Mesenchymal stem cell (in vitro differentiated cells and primary cell): Measurements from ENCODE around the gene FCN2.

Experiments
- DNase-seq: peaks from one replicate; pipeline ENCODE4 v3.0.0-alpha.2; 2013
- H2AFZ ChIP-seq: one replicate; pipeline ENCODE4 v1.6.1; 2013; ENCODE audit warnings: low read depth, mild to moderate bottlenecking, control low read depth, inconsistent platforms, low read length, moderate library complexity
- H2AK5ac ChIP-seq: 2 replicates; pipeline ENCODE4 v1.6.1; 2013; ENCODE audit warnings: low read length, moderate library complexity, mild to moderate bottlenecking, inconsistent platforms; ENCODE audit not compliant: severe bottlenecking
- H2BK120ac ChIP-seq: one replicate; pipeline ENCODE4 v1.6.1; 2013; ENCODE audit warnings: low read depth, mild to moderate bottlenecking, inconsistent platforms, low read length, moderate library complexity
- H2BK12ac ChIP-seq, 2 experiments: one replicate each; pipeline ENCODE4 v1.6.1; 2013; ENCODE audit warnings: inconsistent platforms in 2 of 2, low read length in 2 of 2, mild to moderate bottlenecking in 2 of 2, moderate library complexity in 2 of 2, control low read depth in 1 of 2
- H2BK15ac ChIP-seq: one replicate; pipeline ENCODE4 v1.6.1; 2013; ENCODE audit warnings: mild to moderate bottlenecking, low read depth, inconsistent platforms; ENCODE audit not compliant: poor library complexity, severe bottlenecking
- H2BK5ac ChIP-seq: 2 replicates; pipeline ENCODE4 v1.6.1; 2013; ENCODE audit warnings: low read depth, mild to moderate bottlenecking, low read length, control low read depth, inconsistent platforms; ENCODE audit not compliant: poor library complexity, severe bottlenecking
- H3K14ac ChIP-seq, 2 experiments: one replicate each; pipeline ENCODE4 v1.6.1; 2013; ENCODE audit warnings: inconsistent platforms in 2 of 2, low read length in 2 of 2, control low read depth in 1 of 2, mild to moderate bottlenecking in 1 of 2, moderate library complexity in 1 of 2
- H3K18ac ChIP-seq, 2 experiments: one replicate each; pipeline ENCODE4 v1.6.1; 2013; ENCODE audit warnings: inconsistent platforms in 2 of 2, low read length in 2 of 2, control low read depth in 1 of 2, low read depth in 1 of 2, mild to moderate bottlenecking in 1 of 2
- H3K23ac ChIP-seq, 2 experiments: one replicate each; pipeline ENCODE4 v1.6.1; 2013; ENCODE audit warnings: inconsistent platforms in 2 of 2, low read length in 2 of 2, mild to moderate bottlenecking in 2 of 2, moderate library complexity in 2 of 2, control low read depth in 1 of 2
- H3K27ac ChIP-seq: 2 replicates; pipeline ENCODE4 v1.5.1; 2013; ENCODE audit warnings: mild to moderate bottlenecking, moderate library complexity, low read length, control low read depth, inconsistent platforms; ENCODE audit not compliant: poor library complexity, severe bottlenecking
- H3K27me3 ChIP-seq, 2 experiments: 2 replicates each; pipeline versions ENCODE4 v1.6.1 to v1.7.0; 2013; ENCODE audit warnings: low read length in 2 of 2, mild to moderate bottlenecking in 2 of 2, moderate library complexity in 2 of 2, control low read depth in 1 of 2, inconsistent platforms in 1 of 2; ENCODE audit not compliant: control insufficient read depth in 1 of 2, insufficient read depth in 1 of 2
- H3K36me3 ChIP-seq, 2 experiments: 2 replicates each; pipeline versions ENCODE4 v1.6.1 to v1.7.0; 2013; ENCODE audit warnings: low read length in 2 of 2, control low read depth in 1 of 2, inconsistent platforms in 1 of 2, low read depth in 1 of 2, mild to moderate bottlenecking in 1 of 2; ENCODE audit not compliant: insufficient read depth in 2 of 2, control insufficient read depth in 1 of 2
- H3K4ac ChIP-seq, 2 experiments: one replicate each; pipeline ENCODE4 v1.6.1; 2013; ENCODE audit warnings: inconsistent platforms in 2 of 2, low read length in 2 of 2, mild to moderate bottlenecking in 2 of 2, moderate library complexity in 2 of 2, control low read depth in 1 of 2, low read depth in 1 of 2
- H3K4me1 ChIP-seq: 2 replicates; pipeline ENCODE4 v1.6.1; 2013; ENCODE audit warnings: low read depth, low read length, control low read depth; ENCODE audit not compliant: control insufficient read depth, insufficient read depth
- H3K4me2 ChIP-seq: 2 replicates; pipeline ENCODE4 v1.6.1; 2013; ENCODE audit warnings: low read length, mild to moderate bottlenecking, inconsistent platforms; ENCODE audit not compliant: poor library complexity, severe bottlenecking
- H3K4me3 ChIP-seq, 2 experiments: 2 replicates each; pipeline versions ENCODE4 v1.5.1 to v1.7.0; 2013; ENCODE audit warnings: low read length in 2 of 2, mild to moderate bottlenecking in 2 of 2, control low read depth in 1 of 2, low read depth in 1 of 2; ENCODE audit not compliant: insufficient read depth in 1 of 2
- H3K79me1 ChIP-seq: replicated peaks from 2 replicates; pipeline ENCODE4 v1.6.1; 2013; ENCODE audit warnings: mild to moderate bottlenecking, control low read depth, low read length, inconsistent platforms; ENCODE audit not compliant: poor library complexity, severe bottlenecking
- H3K9ac ChIP-seq: 2 replicates; pipeline ENCODE4 v1.7.0; 2013; ENCODE audit warnings: mild to moderate bottlenecking, low read length, moderate library complexity
- H3K9me3 ChIP-seq: 2 replicates; pipeline ENCODE4 v1.7.0; 2013; ENCODE audit warnings: mild to moderate bottlenecking, low read length; ENCODE audit not compliant: control insufficient read depth
- H4K8ac ChIP-seq: one replicate; pipeline ENCODE4 v1.6.1; 2013; ENCODE audit warnings: inconsistent platforms, mild to moderate bottlenecking, low read length, moderate library complexity
- H4K91ac ChIP-seq: one replicate; pipeline ENCODE4 v1.6.1; 2013; ENCODE audit warnings: mild to moderate bottlenecking, low read length, inconsistent platforms
- WGBS: methylation state at CpG from one replicate; pipeline ENCODE4 v1.1.7; 2013; ENCODE audit warnings: mixed read lengths; 5-methylcytosine and 5-hydroxymethylcytosine counted together

The FCN2 gene

DNA sequence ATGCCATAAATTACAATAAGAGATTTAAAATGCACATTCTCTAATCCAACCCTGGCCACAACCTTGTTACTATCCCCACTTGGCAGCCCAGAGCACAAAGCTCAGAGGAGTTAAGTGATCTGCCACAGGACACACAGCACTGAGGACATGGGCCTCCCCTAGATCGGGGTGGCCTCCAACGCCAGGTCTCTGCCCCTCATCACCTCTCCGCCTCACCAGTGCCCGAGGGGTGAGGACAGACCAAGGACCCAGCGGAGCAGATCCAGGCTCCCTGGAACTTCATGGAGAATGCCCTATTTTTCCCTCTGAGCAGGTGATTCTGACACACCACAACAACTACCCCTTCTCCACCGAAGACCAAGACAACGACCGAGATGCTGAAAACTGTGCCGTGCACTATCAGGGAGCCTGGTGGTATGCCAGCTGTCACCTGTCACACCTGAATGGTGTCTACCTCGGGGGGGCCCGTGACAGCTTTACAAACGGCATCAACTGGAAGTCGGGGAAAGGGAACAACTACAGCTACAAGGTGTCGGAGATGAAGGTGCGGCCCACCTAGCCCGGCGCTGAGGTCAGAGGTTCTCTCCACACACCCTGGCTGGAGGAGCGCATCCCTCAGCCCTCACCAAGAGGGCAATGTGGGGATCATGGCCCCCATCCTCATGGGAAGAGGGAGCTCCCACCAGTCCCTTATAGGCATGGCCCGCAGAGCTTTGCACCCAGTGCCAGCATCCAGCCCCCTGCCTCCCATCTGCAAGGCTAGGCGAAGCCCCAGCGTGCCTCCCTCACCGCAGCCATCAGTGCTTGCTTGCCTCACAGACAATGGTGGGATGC is 12.5 kb upstream of the FCN2 start:
- Histone ChIP-seq H3K79me1 (no peaks in the 10 kb centered on the region), H2BK15ac (no peak overlapping the region), H3K14ac (no peak overlapping the region), H3K4ac (no peak overlapping the region), H2BK12ac (no peak overlapping the region), H3K27ac (no peak overlapping the region), H2BK5ac (no peak overlapping the region), H2BK120ac (no peak overlapping the region), H2AFZ (no peak overlapping the region), H4K8ac (no peak overlapping the region), H3K9ac (no peak overlapping the region), H2AK5ac (no peak overlapping the region), H3K18ac (no peak overlapping the region), H3K27me3 (peaks cover 15 to 30% of the 10 kb centered on the region in 2 experiments), H3K4me1 (no peaks in the 10 kb centered on the region), H3K4me3 (peak overlapping the region in 1 of 2 experiments; percentile 2), H3K23ac (no peak overlapping the region), H3K4me2 (no peak overlapping the region), H3K9me3 (no peaks in the 10 kb centered on the region), H3K36me3 (no peaks in the 10 kb centered on the region), H4K91ac (no peak overlapping the region)
- 93% methylated on average over 22 of the region's 22 CpGs for WGBS
- DNase-seq = no peak

DNA sequence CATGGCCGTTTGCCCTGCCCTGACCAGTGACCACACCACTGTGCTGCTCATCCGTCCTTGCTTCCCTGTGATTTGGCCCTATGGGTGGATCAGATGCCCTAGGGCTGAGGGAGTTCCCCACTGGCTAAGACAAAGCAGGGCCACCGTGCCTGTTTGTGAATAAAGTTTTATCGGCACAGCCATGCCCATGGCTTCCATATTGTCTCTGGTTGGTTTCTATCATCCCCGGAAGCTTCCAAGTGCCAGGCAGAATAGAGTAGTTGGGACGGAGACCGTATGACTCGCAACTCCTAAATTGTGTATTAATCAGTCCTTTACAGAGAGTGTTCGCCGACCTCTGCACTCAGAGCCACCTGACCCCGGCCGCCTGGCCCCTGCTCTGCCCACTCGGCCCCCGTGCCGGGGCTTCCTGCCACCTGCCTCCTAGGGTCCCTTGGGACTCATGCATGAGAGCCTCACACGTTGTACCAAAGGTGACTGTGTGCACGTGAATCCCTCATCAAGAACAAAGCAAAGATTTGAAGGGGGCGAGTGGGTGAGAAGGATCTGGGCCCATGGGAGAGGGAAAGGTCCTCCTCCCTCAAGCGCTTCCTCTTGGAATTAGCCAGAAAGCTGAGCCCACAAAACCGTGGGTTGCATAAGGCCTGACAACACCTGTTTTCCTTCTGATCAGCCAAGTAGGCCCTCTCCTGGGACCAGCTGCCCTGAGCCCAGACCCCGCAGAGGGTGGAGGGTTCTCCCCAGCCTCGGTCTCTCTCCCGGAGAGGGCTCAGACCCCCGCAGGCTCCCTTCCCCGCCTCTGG is 11.7 kb upstream of the FCN2 start:
- no peak for DNase-seq
- H2BK5ac ChIP-seq = no peak overlapping the region
- H3K4ac ChIP-seq = no peak overlapping the region
- H3K79me1 ChIP-seq = no peaks in the 10 kb centered on the region
- H3K36me3 ChIP-seq = no peaks in the 10 kb centered on the region
- H2BK120ac ChIP-seq = no peak overlapping the region
- H4K8ac ChIP-seq = no peak overlapping the region
- no peak overlapping the region for H4K91ac ChIP-seq
- WGBS = 87% methylated on average over 25 of the region's 25 CpGs
- H3K14ac ChIP-seq = no peak overlapping the region
- no peak overlapping the region for H2BK12ac ChIP-seq
- H3K4me2 ChIP-seq = no peak overlapping the region
- H3K9me3 ChIP-seq = no peaks in the 10 kb centered on the region
- no peaks in the 10 kb centered on the region for H3K4me1 ChIP-seq
- no peak overlapping the region for H3K23ac ChIP-seq
- no peak overlapping the region for H3K9ac ChIP-seq
- H3K18ac ChIP-seq = no peak overlapping the region
- H3K4me3 ChIP-seq = peak overlapping the region in 1 of 2 experiments; percentile 2
- H2BK15ac ChIP-seq = no peak overlapping the region
- H2AK5ac ChIP-seq = no peak overlapping the region
- no peak overlapping the region for H3K27ac ChIP-seq
- no peak overlapping the region for H2AFZ ChIP-seq
- peaks cover 19 to 26% of the 10 kb centered on the region in 2 experiments for H3K27me3 ChIP-seq

DNA sequence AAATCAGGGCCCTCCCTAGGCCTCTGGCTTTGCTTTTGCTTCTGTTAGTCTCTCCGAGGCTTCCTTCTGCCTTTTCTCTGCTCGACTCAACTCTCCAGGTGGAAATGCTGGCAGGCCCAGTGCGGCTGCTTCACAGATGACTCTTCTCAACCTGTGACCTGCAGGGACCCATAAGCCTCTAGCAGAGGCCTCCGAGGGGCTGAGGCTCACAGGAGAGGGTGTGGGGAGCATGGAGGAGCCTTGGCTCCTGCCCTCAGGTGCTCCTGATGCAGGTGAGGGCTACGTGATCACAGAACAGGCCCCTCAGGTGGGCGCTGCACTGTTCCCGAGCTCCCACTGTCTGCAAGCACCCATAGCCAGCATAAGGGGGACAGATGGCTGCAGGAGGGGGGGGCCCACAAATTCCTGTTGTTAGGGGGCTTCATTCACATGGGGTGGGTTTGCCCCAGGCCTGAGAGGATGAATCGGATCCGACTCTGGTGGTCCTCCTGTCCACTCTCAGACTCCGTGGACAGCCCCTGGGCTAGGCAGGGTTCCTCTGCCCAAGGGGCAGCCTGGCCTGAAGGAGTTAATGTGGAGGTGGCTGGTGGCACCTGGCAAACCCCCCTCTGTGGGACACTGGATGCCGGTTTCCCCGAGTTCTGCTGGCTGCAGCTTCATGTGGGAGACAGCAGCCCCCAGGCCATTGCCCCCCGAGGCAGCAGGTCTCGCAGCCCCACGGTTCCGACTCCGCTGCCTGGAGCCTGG is 10.9 kb upstream of the FCN2 start:
- Histone ChIP-seq H3K23ac (no peak overlapping the region), H3K4me2 (no peak overlapping the region), H3K36me3 (no peaks in the 10 kb centered on the region), H3K79me1 (no peaks in the 10 kb centered on the region), H2BK120ac (no peak overlapping the region), H2AK5ac (no peak overlapping the region), H2BK15ac (no peak overlapping the region), H3K4me3 (no peak overlapping the region), H2BK12ac (no peak overlapping the region), H3K27ac (no peak overlapping the region), H2AFZ (no peak overlapping the region), H4K91ac (no peak overlapping the region), H3K14ac (no peak overlapping the region), H3K18ac (no peak overlapping the region), H2BK5ac (no peak overlapping the region), H3K9ac (no peak overlapping the region), H3K9me3 (no peaks in the 10 kb centered on the region), H3K4ac (no peak overlapping the region), H4K8ac (no peak overlapping the region), H3K4me1 (no peaks in the 10 kb centered on the region), H3K27me3 (peaks cover 19% of the 10 kb centered on the region in 2 experiments)
- DNase-seq = no peak
- 87% methylated on average over 17 of the region's 17 CpGs for WGBS

DNA sequence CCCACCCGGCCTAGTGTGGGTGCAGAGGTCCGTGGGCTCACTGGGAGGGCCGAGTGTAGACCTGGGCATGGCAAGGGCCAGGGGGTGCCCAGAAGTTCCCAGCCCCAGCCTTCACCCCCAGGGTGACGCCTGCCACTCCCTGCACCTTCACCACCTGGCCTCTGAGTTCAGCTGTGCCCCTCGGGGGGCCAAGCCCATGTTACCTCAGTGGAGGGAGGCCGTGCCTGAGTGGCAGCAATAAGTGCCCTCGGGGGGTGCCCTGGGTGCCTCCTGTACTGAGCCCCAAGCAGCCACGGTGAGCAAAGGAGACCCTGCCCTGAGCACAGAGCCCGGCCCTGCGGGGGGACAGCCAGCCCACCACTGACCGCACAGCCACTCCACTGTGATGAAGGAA is 10.3 kb upstream of the FCN2 start:
- Histone ChIP-seq H4K91ac (no peak overlapping the region), H3K79me1 (no peaks in the 10 kb centered on the region), H3K23ac (no peak overlapping the region), H3K14ac (peak overlapping the region in 1 of 2 experiments; percentile 19), H3K18ac (no peak overlapping the region), H2AFZ (no peak overlapping the region), H2BK120ac (no peak overlapping the region), H3K4me3 (no peak overlapping the region), H3K36me3 (no peaks in the 10 kb centered on the region), H3K4ac (no peak overlapping the region), H4K8ac (no peak overlapping the region), H3K27ac (no peak overlapping the region), H3K27me3 (peaks cover 19 to 22% of the 10 kb centered on the region in 2 experiments), H3K4me1 (no peaks in the 10 kb centered on the region), H3K4me2 (no peak overlapping the region), H2AK5ac (no peak overlapping the region), H2BK15ac (no peak overlapping the region), H2BK5ac (no peak overlapping the region), H3K9ac (no peak overlapping the region), H2BK12ac (no peak overlapping the region), H3K9me3 (no peaks in the 10 kb centered on the region)
- 80% methylated on average over 11 of the region's 11 CpGs for WGBS
- DNase-seq = no peak
